Measurements from ENCODE around the gene ARHGEF3. TPM values are rescaled to one million over a fixed set of nuclear protein-coding genes. Genes with fewer than 3 reads are reported as not detected.

Gene ARHGEF3
- total RNA-seq, 4 donors from 2014 or later, result 3.1 to 11.6 (median 5.7) TPM

DNA sequence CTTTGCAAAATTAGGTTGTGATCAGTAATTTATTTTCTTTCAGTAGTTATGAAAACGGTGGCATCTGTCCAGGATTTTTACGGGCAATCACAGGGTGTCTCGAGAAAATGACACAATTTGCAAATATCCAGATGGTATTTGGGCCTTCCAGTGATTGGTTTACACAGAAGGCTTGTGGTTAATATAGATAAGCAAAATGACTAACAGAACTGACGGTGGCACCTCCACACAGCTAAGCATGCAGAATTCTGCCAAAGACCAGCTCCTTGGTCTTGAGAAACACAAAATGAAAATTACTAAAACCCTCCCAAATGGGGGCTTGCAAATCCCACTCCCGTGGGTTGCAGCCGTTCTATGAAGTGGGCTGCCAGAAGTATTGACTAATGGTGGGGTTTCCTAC, 5.5 kb downstream of the ARHGEF3 start:
- Histone ChIP-seq H3K27me3 (no peaks in the 10 kb centered on the region), H3K4me1 (peaks cover 33 to 53% of the 10 kb centered on the region in 2 donors), H3K9me3 (no peaks in the 10 kb centered on the region), H3K36me3 (no peaks in the 10 kb centered on the region), H3K4me3 (no peak overlapping the region), H3K27ac (peak overlapping the region in 3 of 4 donors; percentile 49 to 58 (median 54))
- in situ Hi-C loops (cut with MboI; ENCODE audit: low sequenced_read_pairs in 4 of 4), result loop anchor here in 3 of 4 donors (5.0 to 10.0 kb wide), 4 partner anchors 39 to 199 kb away; no protein-coding TSS in a partner anchor
- intact Hi-C loops (cut with DNase I; ENCODE audit: low total_unique reads), result loop anchor here (5.0 kb wide), 1 partner anchor 239 kb away; the partner anchor contains the start of gene CCDC66
- ATAC-seq (no peak), DNase-seq (no peak)
- TF ChIP-seq POLR2A (IDR thresholded peaks at IDR 0.05), result no peak
- TF ChIP-seq, protein P1, sequence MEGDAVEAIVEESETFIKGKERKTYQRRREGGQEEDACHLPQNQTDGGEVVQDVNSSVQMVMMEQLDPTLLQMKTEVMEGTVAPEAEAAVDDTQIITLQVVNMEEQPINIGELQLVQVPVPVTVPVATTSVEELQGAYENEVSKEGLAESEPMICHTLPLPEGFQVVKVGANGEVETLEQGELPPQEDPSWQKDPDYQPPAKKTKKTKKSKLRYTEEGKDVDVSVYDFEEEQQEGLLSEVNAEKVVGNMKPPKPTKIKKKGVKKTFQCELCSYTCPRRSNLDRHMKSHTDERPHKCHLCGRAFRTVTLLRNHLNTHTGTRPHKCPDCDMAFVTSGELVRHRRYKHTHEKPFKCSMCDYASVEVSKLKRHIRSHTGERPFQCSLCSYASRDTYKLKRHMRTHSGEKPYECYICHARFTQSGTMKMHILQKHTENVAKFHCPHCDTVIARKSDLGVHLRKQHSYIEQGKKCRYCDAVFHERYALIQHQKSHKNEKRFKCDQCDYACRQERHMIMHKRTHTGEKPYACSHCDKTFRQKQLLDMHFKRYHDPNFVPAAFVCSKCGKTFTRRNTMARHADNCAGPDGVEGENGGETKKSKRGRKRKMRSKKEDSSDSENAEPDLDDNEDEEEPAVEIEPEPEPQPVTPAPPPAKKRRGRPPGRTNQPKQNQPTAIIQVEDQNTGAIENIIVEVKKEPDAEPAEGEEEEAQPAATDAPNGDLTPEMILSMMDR (IDR thresholded peaks at IDR 0.05 in 4 of 5, conservative IDR thresholded peaks at IDR 0.05 in 1 of 5), result no peak

DNA sequence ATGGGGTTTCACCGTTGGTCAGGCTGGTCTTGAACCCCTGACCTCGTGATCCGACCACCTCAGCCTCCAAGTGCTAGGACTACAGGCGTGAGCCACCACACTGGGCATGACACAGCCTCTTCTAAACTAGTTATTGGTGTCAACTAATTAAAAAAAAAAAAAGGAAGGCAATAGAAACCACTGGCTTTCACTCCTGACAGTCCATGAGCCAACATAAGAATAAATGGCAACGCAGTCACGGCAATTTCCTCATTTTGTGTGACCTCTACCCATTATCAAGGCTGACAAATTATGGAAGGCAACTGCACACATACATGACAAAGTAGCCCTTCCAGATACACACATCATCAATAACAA, 5.9 kb downstream of the ARHGEF3 start:
- DNase-seq (no peak), ATAC-seq (no peak)
- no peaks in the 10 kb centered on the region for H3K36me3 ChIP-seq
- no peaks in the 10 kb centered on the region for H3K9me3 ChIP-seq
- TF ChIP-seq, protein P1 (IDR thresholded peaks at IDR 0.05 in 4 of 5, conservative IDR thresholded peaks at IDR 0.05 in 1 of 5), result no peak
- no peak for TF ChIP-seq POLR2A (IDR thresholded peaks at IDR 0.05)
- no peaks in the 10 kb centered on the region for H3K27me3 ChIP-seq
- intact Hi-C loops (cut with DNase I; ENCODE audit: low total_unique reads), result loop anchor here (5.0 kb wide), 1 partner anchor 239 kb away; the partner anchor contains the start of gene CCDC66
- in situ Hi-C loops (cut with MboI; ENCODE audit: low sequenced_read_pairs in 4 of 4), result loop anchor here in 3 of 4 donors (5.0 to 10.0 kb wide), 4 partner anchors 39 to 199 kb away; no protein-coding TSS in a partner anchor
- peak overlapping the region; percentile 21 to 58 (median 52) for H3K27ac ChIP-seq
- H3K4me3 ChIP-seq, result no peak overlapping the region
- peaks cover 33 to 53% of the 10 kb centered on the region in 2 donors for H3K4me1 ChIP-seq

DNA sequence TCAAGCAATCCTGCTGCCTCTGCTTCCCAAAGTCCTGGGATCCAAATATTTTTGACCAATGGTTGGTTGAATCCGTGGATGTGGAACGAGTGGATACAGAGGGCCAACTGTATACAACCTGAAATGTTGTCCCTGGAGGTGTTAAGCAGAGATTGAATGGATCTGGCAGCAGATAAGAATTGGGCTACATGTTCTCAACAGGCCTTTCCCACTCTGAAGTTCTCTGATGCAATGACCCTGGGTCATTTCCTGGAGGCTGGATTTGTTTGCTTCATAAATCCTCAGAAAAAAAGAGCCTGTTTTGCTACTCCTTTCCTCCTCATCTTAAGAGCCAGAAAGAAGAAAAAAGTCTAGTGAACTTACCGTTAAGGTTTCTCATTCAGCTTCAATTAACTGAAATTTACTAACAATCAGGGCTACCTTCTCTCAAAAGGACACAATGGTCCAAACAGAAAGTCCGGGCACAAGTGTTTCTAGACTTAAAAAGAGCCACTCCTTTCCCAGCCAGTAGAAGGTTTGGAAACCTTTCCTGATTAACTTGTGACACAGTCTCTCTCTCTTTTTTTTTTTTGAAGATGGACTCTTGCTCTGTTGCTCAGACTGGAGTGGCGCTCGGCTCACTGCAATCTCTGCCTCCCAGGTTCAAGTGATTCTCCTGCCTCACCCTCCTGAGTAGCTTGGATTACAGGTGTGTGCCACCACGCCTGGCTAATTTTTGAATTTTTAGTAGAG, 6.5 kb downstream of the ARHGEF3 start:
- H3K9me3 ChIP-seq, result no peaks in the 10 kb centered on the region
- no peak overlapping the region for H3K4me3 ChIP-seq
- no peak for DNase-seq
- in situ Hi-C loops (cut with MboI; ENCODE audit: low sequenced_read_pairs in 4 of 4), result loop anchor here in 3 of 4 donors (5.0 to 10.0 kb wide), 4 partner anchors 38 to 200 kb away; no protein-coding TSS in a partner anchor
- H3K27ac ChIP-seq, result peak overlapping the region; percentile 21 to 58 (median 52)
- no peaks in the 10 kb centered on the region for H3K36me3 ChIP-seq
- H3K4me1 ChIP-seq, result peaks cover 36 to 53% of the 10 kb centered on the region in 2 donors
- intact Hi-C loops (cut with DNase I; ENCODE audit: low total_unique reads), result loop anchor here (5.0 kb wide), 1 partner anchor 238 kb away; the partner anchor contains the start of gene CCDC66
- TF ChIP-seq, protein P1 (IDR thresholded peaks at IDR 0.05 in 4 of 5, conservative IDR thresholded peaks at IDR 0.05 in 1 of 5), result no peak
- no peak for TF ChIP-seq POLR2A (IDR thresholded peaks at IDR 0.05)
- no peaks in the 10 kb centered on the region for H3K27me3 ChIP-seq
- no peak for ATAC-seq

DNA sequence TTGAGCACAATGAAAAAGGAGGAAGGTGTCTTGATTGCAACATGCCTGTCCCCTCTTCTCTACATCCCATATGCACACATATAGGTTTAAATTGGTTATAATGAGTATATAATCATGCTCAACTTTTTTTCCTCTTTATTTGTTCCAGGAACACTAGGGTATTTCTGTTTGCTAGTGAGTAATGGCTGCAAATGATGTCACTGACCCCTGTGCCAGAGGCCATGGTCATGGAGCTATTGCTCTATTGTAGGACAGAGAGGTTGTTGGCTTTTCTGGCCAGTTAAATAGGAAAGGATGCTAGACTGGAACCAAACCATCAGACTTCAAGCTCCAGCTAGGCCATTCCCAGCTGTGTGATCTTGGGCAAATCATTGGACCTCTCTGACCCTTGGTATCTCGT, 9.6 kb downstream of the ARHGEF3 start:
- TF ChIP-seq POLR2A (IDR thresholded peaks at IDR 0.05), result no peak
- TF ChIP-seq, protein P1 (IDR thresholded peaks at IDR 0.05 in 4 of 5, conservative IDR thresholded peaks at IDR 0.05 in 1 of 5), result no peak
- intact Hi-C loops (cut with DNase I; ENCODE audit: low total_unique reads) (no loop called here), in situ Hi-C loops (cut with MboI; ENCODE audit: low sequenced_read_pairs in 4 of 4) (loop anchor here in 1 of 4 donors (10.0 kb wide), 1 partner anchor 203 kb away; no protein-coding TSS in a partner anchor)
- ATAC-seq (no peak), DNase-seq (no peak)
- Histone ChIP-seq H3K4me3 (no peak overlapping the region), H3K4me1 (peaks cover 44 to 57% of the 10 kb centered on the region in 2 donors), H3K27me3 (no peaks in the 10 kb centered on the region), H3K27ac (peak overlapping the region in 2 of 4 donors; percentile 78 to 84), H3K36me3 (no peaks in the 10 kb centered on the region), H3K9me3 (no peaks in the 10 kb centered on the region)
